Measurements from ENCODE around the gene CFAP210.

The CFAP210 gene

DNA sequence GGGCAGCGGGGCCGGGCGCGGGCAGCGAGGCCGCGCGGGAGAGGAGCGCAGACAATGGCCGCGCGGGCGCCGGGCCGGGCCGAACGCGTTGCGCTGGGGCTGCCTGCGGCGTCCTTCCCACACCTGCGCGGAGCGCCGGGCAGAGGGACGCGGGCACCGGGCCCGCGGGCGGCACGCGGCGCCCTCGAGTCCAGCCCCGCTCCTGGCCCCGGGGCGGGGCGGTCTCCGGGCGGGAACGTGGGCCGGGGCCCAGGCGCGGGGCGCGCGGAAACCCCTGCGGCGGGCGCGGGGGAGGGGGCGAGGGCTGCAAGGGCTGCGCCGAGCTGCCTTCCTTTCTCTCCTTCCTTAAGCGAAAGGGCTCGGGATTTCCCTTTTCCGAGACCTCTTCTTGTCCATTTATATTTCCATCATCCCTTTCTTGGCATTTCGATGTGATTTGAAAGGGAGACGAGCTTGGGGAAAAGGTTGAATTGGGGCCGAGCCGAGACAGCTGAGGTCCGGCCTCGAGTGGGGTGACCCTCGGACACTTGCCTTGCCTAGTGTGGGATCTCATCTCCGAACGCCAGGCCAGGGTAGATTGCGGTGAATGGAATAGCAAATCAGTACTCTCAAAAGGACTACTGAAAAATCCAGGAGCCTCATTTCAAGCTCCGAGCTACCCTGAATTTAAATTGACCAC, 40.1 kb upstream of the CFAP210 start:
- TF ChIP-seq, protein P1, sequence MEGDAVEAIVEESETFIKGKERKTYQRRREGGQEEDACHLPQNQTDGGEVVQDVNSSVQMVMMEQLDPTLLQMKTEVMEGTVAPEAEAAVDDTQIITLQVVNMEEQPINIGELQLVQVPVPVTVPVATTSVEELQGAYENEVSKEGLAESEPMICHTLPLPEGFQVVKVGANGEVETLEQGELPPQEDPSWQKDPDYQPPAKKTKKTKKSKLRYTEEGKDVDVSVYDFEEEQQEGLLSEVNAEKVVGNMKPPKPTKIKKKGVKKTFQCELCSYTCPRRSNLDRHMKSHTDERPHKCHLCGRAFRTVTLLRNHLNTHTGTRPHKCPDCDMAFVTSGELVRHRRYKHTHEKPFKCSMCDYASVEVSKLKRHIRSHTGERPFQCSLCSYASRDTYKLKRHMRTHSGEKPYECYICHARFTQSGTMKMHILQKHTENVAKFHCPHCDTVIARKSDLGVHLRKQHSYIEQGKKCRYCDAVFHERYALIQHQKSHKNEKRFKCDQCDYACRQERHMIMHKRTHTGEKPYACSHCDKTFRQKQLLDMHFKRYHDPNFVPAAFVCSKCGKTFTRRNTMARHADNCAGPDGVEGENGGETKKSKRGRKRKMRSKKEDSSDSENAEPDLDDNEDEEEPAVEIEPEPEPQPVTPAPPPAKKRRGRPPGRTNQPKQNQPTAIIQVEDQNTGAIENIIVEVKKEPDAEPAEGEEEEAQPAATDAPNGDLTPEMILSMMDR (IDR thresholded peaks at IDR 0.05; ENCODE audit: borderline replicate concordance, control extremely low read depth, extremely low read depth, insufficient read depth, missing control alignments), result no peak
- in situ Hi-C loops (cut with MboI; ENCODE audit: low sequenced_read_pairs, unreplicated experiment), result no loop called here
- DNase-seq (ENCODE audit: low spot score), result peak; percentile 59

DNA sequence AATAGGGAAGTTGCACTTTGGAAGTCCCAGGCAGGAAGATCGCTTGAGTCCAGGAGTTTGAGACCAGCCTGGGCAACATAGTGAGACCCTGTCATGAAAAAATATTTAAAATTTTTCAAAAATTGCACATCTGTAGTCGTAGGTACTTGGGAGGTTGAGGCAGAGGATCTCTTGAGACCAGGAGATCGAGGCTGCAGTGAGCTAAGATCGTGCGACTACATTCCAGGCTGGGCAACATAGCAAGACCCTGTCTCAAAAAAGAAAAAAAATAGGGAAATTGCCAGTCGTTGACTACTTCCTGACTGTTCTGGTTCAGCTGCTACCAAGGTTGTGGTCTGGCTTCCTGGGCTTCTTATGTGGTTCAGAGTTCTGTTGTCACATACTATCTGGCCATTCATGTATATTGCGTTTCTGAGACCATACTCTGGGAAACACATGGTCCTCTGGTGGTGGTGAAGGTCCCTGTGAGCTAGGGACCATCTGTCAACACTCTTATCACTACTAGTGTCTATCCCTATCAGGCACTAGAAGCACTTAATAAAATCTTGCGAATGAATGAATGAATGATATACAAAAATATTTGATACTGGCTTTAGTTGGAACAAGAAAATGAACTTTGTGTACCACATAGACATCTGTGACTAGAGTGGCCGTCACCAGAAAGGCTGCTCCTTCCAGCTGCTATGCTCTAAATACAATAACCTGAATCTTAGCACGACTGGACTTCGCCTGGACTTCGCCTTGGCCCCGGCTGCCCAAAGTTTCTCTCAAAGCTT, 38.6 kb upstream of the CFAP210 start:
- in situ Hi-C loops (cut with MboI; ENCODE audit: low sequenced_read_pairs, unreplicated experiment), result no loop called here
- TF ChIP-seq, protein P1 (IDR thresholded peaks at IDR 0.05; ENCODE audit: borderline replicate concordance, control extremely low read depth, extremely low read depth, insufficient read depth, missing control alignments), result no peak
- no peak for DNase-seq (ENCODE audit: low spot score)

DNA sequence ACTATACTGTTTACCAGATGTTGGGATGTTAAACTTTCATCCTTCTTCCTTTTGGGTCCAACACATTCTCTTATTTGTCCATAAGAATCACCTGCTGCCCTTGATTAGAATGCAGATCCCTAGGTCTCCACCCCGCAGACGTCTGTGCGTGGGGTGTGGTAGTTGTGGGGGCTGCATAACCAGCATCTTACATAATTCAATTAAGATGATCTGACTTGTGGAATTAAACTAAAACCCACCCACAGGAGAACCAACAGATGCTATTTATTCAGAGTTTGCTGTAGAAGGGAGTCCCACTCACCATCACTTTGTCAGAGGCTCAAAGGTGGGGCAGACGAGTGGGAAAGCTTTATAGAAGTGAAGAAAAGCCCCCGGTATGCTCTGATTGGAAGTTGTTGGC, 37.9 kb upstream of the CFAP210 start:
- TF ChIP-seq, protein P1 (IDR thresholded peaks at IDR 0.05; ENCODE audit: borderline replicate concordance, control extremely low read depth, extremely low read depth, insufficient read depth, missing control alignments), result no peak
- in situ Hi-C loops (cut with MboI; ENCODE audit: low sequenced_read_pairs, unreplicated experiment), result no loop called here
- no peak for DNase-seq (ENCODE audit: low spot score)

DNA sequence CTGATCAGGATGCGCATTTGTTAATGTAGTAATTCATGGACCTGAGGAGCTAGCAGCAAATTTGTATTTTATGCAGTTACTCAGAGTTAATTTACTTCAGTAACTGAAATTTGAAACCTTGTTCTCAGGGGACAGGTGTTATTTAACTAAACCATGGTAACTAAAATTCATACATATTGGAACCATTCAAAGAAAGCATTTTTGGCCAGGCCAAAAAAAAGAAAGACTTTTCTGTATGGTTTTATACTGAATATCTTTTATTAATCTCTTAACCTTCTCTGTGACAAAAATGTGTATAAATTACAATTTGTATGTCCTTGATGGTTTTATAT, 35.0 kb upstream of the CFAP210 start:
- TF ChIP-seq, protein P1 (IDR thresholded peaks at IDR 0.05; ENCODE audit: borderline replicate concordance, control extremely low read depth, extremely low read depth, insufficient read depth, missing control alignments), result no peak
- no peak for DNase-seq (ENCODE audit: low spot score)
- in situ Hi-C loops (cut with MboI; ENCODE audit: low sequenced_read_pairs, unreplicated experiment), result no loop called here

DNA sequence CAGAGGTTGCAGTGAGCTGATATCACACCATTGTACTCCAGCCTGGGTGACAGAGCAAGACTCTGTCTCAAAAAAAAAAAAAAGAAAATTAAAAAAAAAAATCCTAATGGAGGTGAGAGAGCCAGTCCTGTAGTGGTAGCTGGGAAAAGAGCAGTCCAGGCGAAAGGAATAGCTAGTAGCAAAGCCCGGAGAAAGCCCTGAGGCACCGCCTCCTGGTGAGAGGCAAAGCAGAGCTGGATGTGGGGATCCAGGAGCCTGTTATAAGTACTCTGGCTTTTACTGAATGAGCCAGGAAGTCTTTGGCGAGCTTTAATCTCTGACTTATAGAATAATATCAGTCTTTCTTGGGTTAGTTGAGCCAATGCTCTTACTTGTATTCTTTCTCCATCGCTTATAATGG, 32.9 kb upstream of the CFAP210 start:
- TF ChIP-seq, protein P1 (IDR thresholded peaks at IDR 0.05; ENCODE audit: borderline replicate concordance, control extremely low read depth, extremely low read depth, insufficient read depth, missing control alignments), result no peak
- in situ Hi-C loops (cut with MboI; ENCODE audit: low sequenced_read_pairs, unreplicated experiment), result no loop called here
- no peak for DNase-seq (ENCODE audit: low spot score)

DNA sequence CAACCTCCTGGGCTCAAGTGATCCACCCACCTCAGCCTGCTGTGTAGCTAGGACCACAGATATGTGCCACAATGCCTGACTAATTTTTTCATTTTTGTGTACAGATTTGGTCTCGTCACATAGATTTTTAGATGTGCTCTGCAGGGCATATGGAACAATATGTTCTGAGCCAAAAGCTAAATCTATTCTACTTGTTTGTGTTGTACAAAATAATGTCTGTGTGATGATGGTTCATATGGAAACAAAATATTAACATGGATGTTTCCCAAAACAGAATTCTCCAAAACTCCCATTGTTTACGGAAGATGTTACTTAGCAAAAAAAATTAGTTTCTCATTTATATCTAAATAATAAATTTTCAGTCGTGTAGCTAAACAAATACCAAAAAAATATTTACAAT, 26.8 kb upstream of the CFAP210 start:
- DNase-seq (ENCODE audit: low spot score), result no peak
- in situ Hi-C loops (cut with MboI; ENCODE audit: low sequenced_read_pairs, unreplicated experiment), result no loop called here
- TF ChIP-seq, protein P1 (IDR thresholded peaks at IDR 0.05; ENCODE audit: borderline replicate concordance, control extremely low read depth, extremely low read depth, insufficient read depth, missing control alignments), result no peak

All from GM13976 (cell line).